CD14-positive monocyte (primary cell): ENCODE measurements around the gene TGFBR3. TPM values are rescaled to one million over a fixed set of nuclear protein-coding genes. Genes with fewer than 3 reads are reported as not detected.

Experiments
- DNase-seq, 3 donors: peaks; one replicate each; pipeline ENCODE4 v3.0.0-alpha.2; 2011 to 2022
- H2AFZ ChIP-seq: 2 replicates; pipeline ENCODE4 v1.6.0; 2012; ENCODE audit warnings: mild to moderate bottlenecking, low read depth, low read length, inconsistent platforms; ENCODE audit not compliant: insufficient read depth, poor library complexity, severe bottlenecking
- H3K27ac ChIP-seq, 2 donors: 1 replicate in 1 of 2; 2 replicates in 1 of 2; pipeline ENCODE4 v1.5.1; 2012 to 2013; ENCODE audit warnings: low read length in 2 of 2, control low read depth in 1 of 2, inconsistent platforms in 1 of 2, low read depth in 1 of 2, mild to moderate bottlenecking in 1 of 2
- H3K27me3 ChIP-seq, 2 donors: one replicate each; pipeline versions ENCODE4 v1.6.0 to v1.6.1; 2011 to 2013; ENCODE audit warnings: low read length in 2 of 2; ENCODE audit not compliant: control insufficient read depth in 2 of 2, insufficient read depth in 2 of 2
- H3K36me3 ChIP-seq, 2 donors: replicated peaks in 1 of 2; 1 replicate in 1 of 2; 2 replicates in 1 of 2; pipeline versions ENCODE4 v1.5.1 to v1.6.1; 2012 to 2013; ENCODE audit warnings: low read length in 2 of 2, control low read depth in 1 of 2, inconsistent platforms in 1 of 2, mild to moderate bottlenecking in 1 of 2; ENCODE audit not compliant: insufficient read depth in 2 of 2, control insufficient read depth in 1 of 2
- H3K4me1 ChIP-seq, 2 donors: 1 replicate in 1 of 2; 2 replicates in 1 of 2; pipeline versions ENCODE4 v1.5.1 to v1.6.1; 2012 to 2013; ENCODE audit warnings: low read length in 2 of 2, control low read depth in 1 of 2, inconsistent platforms in 1 of 2, mild to moderate bottlenecking in 1 of 2, moderate library complexity in 1 of 2; ENCODE audit not compliant: insufficient read depth in 2 of 2, control insufficient read depth in 1 of 2
- H3K4me2 ChIP-seq: replicated peaks from 2 replicates; pipeline ENCODE3; 2012; ENCODE audit warnings: low read length, moderate library complexity, mild to moderate bottlenecking; ENCODE audit not compliant: poor library complexity, severe bottlenecking; ENCODE audit errors: extremely low read depth
- H3K4me3 ChIP-seq, 3 experiments: fragments of 200-600 bp in 1 of 3; sonication (generic) in 1 of 3; replicated peaks in 1 of 3; 1 replicate in 2 of 3; 2 replicates in 1 of 3; pipeline ENCODE4 v1.5.1; 2011 to 2013; ENCODE audit warnings: low read length in 3 of 3, mild to moderate bottlenecking in 3 of 3, control low read depth in 2 of 3, low read depth in 2 of 3, inconsistent platforms in 1 of 3, moderate library complexity in 1 of 3
- H3K79me2 ChIP-seq: 2 replicates; pipeline ENCODE4 v1.6.0; 2012; ENCODE audit warnings: mild to moderate bottlenecking, control low read depth, inconsistent platforms, low read length, moderate library complexity; ENCODE audit not compliant: insufficient read depth
- H3K9ac ChIP-seq: 2 replicates; pipeline ENCODE4 v1.6.0; 2017; ENCODE audit warnings: low read length, mild to moderate bottlenecking; ENCODE audit not compliant: insufficient read depth, poor library complexity, severe bottlenecking
- H3K9me3 ChIP-seq, 2 donors: replicated peaks in 1 of 2; 1 replicate in 1 of 2; 2 replicates in 1 of 2; pipeline versions ENCODE4 v1.5.1 to v1.6.1; 2012 to 2013; ENCODE audit warnings: low read length in 2 of 2, control low read depth in 1 of 2; ENCODE audit not compliant: control insufficient read depth in 1 of 2, insufficient read depth in 1 of 2
- H4K20me1 ChIP-seq: 2 replicates; pipeline ENCODE4 v1.6.0; 2012; ENCODE audit warnings: mild to moderate bottlenecking, low read length, control low read depth, moderate library complexity; ENCODE audit not compliant: insufficient read depth
- H3K27ac Mint-ChIP-seq, 7 donors: one replicate each; pipeline ENCODE4 v1.8.0; 2020; ENCODE audit warnings: mild to moderate bottlenecking in 7 of 7, mixed read lengths in 7 of 7, moderate library complexity in 6 of 7, inconsistent platforms in 2 of 7
- H3K27me3 Mint-ChIP-seq, 3 donors: one replicate each; pipeline ENCODE4 v1.8.0; 2021 to 2022; ENCODE audit warnings: low read depth in 3 of 3, mild to moderate bottlenecking in 3 of 3, mixed read lengths in 3 of 3, moderate library complexity in 3 of 3, inconsistent platforms in 1 of 3
- H3K36me3 Mint-ChIP-seq, 2 donors: one replicate each; pipeline ENCODE4 v1.8.0; 2020; ENCODE audit warnings: mixed read lengths in 2 of 2, inconsistent platforms in 1 of 2, mild to moderate bottlenecking in 1 of 2
- H3K4me1 Mint-ChIP-seq: one replicate; pipeline ENCODE4 v1.8.0; 2020; ENCODE audit warnings: mild to moderate bottlenecking, mixed read lengths
- H3K4me3 Mint-ChIP-seq, 2 donors: one replicate each; pipeline ENCODE4 v1.8.0; 2020; ENCODE audit warnings: mild to moderate bottlenecking in 2 of 2, mixed read lengths in 2 of 2, moderate library complexity in 1 of 2
- H3K9me3 Mint-ChIP-seq, 7 donors: one replicate each; pipeline ENCODE4 v1.8.0; 2020 to 2022; ENCODE audit warnings: mixed read lengths in 7 of 7, mild to moderate bottlenecking in 6 of 7, moderate library complexity in 6 of 7, inconsistent platforms in 2 of 7
- whole genome bisulfite sequencing: methylation state at CpG from one replicate; pipeline ENCODE4 v1.1.5; 2013; ENCODE audit warnings: missing lambda C conversion rate; ENCODE audit not compliant: insufficient coverage; 5-methylcytosine and 5-hydroxymethylcytosine counted together
- intact Hi-C, 2 donors: fragments of 100-400 bp; cut with micrococcal nuclease; formaldehyde crosslinking; loops; one replicate each; pipeline versions ENCODE4 v1.15.0 to v1.15.1; 2023
- polyA plus RNA-seq, 3 donors: library from polyadenylated mRNA; depleted of rRNA in 1 of 3; unstranded in 2 of 3; stranded (reverse) in 1 of 3; fragments of 300-500 nt in 2 of 3; fragments of >200 nt in 1 of 3; fragmentation: Illumina TruSeq in 2 of 3; gene quantifications; 1 replicate in 2 of 3; 2 replicates in 1 of 3; pipeline ENCODE4 v1.2.3, GENCODE V29; 2012 to 2021
- TF ChIP-seq, protein P1 (sequence below): fragments of 200-600 bp; IDR thresholded peaks from one replicate; pipeline ENCODE4 v1.8.0; 2022; ENCODE audit warnings: antibody characterized with exemption, mild to moderate bottlenecking

The TGFBR3 gene
- polyA plus RNA-seq, 3 donors, result 0.09 to 0.28 (median 0.20) TPM

DNA sequence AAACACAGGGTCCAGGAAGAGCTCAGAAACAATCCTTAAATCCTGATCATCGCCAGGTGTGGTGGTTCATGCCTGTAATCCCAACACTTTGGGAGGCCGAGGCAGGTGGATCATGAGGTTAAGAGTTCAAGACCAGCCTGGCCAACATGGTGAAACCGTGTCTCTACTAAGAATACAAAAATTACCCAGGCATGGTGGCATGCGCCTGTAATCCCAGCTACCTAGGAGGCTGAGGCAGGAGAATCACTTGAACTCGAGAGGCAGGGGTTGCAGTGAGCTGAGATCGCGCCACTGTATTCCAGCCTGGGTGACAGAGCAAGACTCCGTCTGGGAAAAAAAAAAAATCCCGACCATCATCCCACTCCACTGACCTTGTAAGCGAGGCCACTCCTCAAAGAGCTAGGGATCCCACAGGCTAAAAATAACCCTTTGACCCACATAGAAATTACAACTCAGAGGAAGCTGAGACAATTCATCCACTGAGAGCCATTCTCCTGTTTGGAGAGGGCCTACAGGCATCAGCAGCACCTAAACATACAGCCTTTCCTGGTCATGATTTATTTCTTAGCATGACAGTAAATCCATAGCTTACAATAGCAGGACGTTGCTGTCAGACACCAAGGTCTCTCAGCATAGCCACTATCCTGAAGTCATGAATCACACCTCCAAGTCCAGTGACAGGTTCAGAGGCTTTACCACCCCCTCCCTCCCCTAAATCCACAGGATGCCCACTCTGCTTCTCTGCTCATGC, 66.7 kb downstream of the TGFBR3 start:
- peaks cover 0 to 2% (median 0%) of the 10 kb centered on the region in 7 donors for H3K9me3 Mint-ChIP-seq
- no peak overlapping the region for H3K4me3 Mint-ChIP-seq
- WGBS, result 77% methylated on average over 5 of the region's 11 CpGs

DNA sequence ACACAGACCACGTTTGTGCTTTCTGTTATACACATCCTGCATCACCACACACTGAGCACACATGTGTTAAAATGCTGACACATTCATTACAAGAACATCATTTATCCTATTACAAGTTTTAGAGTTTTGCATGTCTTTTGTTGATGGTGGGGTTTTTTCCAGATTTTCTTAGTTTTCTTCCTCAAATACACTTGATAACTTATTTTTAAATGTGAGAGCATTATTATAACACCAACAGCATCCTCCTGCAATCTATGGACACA, 67.3 kb downstream of the TGFBR3 start:
- Histone ChIP-seq H3K9ac (no peak overlapping the region), H3K27ac (no peak overlapping the region), H4K20me1 (no peaks in the 10 kb centered on the region), H2AFZ (no peak overlapping the region), H3K4me3 (no peak overlapping the region), H3K9me3 (no peaks in the 10 kb centered on the region), H3K27me3 (no peaks in the 10 kb centered on the region), H3K79me2 (no peaks in the 10 kb centered on the region), H3K4me2 (no peak overlapping the region), H3K36me3 (no peaks in the 10 kb centered on the region), H3K4me1 (no peaks in the 10 kb centered on the region)
- peaks cover 0 to 2% (median 0%) of the 10 kb centered on the region in 7 donors for H3K9me3 Mint-ChIP-seq
- no peaks in the 10 kb centered on the region for H3K36me3 Mint-ChIP-seq
- H3K4me1 Mint-ChIP-seq, result peaks cover 2% of the 10 kb centered on the region
- no peak overlapping the region for H3K4me3 Mint-ChIP-seq
- intact Hi-C loops, result no loop called here
- TF ChIP-seq, protein P1, sequence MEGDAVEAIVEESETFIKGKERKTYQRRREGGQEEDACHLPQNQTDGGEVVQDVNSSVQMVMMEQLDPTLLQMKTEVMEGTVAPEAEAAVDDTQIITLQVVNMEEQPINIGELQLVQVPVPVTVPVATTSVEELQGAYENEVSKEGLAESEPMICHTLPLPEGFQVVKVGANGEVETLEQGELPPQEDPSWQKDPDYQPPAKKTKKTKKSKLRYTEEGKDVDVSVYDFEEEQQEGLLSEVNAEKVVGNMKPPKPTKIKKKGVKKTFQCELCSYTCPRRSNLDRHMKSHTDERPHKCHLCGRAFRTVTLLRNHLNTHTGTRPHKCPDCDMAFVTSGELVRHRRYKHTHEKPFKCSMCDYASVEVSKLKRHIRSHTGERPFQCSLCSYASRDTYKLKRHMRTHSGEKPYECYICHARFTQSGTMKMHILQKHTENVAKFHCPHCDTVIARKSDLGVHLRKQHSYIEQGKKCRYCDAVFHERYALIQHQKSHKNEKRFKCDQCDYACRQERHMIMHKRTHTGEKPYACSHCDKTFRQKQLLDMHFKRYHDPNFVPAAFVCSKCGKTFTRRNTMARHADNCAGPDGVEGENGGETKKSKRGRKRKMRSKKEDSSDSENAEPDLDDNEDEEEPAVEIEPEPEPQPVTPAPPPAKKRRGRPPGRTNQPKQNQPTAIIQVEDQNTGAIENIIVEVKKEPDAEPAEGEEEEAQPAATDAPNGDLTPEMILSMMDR, result no peak
- DNase-seq, result no peak
- no CpG with 5 or more reads among the region's 1 CpG for WGBS
- H3K27me3 Mint-ChIP-seq, result peaks cover 0 to 3% (median 0%) of the 10 kb centered on the region in 3 donors
- H3K27ac Mint-ChIP-seq, result no peak overlapping the region

More for the DNA sequence above, 66.7 kb downstream of the TGFBR3 start:
- Histone ChIP-seq H4K20me1 (no peaks in the 10 kb centered on the region), H3K79me2 (no peaks in the 10 kb centered on the region), H3K27me3 (no peaks in the 10 kb centered on the region), H3K4me3 (no peak overlapping the region), H3K36me3 (no peaks in the 10 kb centered on the region), H3K9ac (no peak overlapping the region), H2AFZ (no peak overlapping the region), H3K4me2 (no peak overlapping the region), H3K4me1 (no peaks in the 10 kb centered on the region), H3K27ac (no peak overlapping the region), H3K9me3 (no peaks in the 10 kb centered on the region)
- TF ChIP-seq, protein P1, result no peak
- Mint-ChIP-seq H3K27me3 (peaks cover 0 to 3% (median 0%) of the 10 kb centered on the region in 3 donors), H3K4me1 (peaks cover 2% of the 10 kb centered on the region), H3K27ac (no peak overlapping the region), H3K36me3 (no peaks in the 10 kb centered on the region)
- intact Hi-C loops, result no loop called here
- no peak for DNase-seq
